IMR-90 (cell line): ENCODE results near the gene NR2C2. TPM values are rescaled to one million over a fixed set of nuclear protein-coding genes. Genes with fewer than 3 reads are reported as not detected.
"Not testable (repeated sequence)": the region's sequence is repeated elsewhere in the genome, so short reads cannot be mapped to it uniquely, and the experiment has no call there.

Experiments used
- ATAC-seq: fragments of 200-7000 bp; cut with Tn5 transposase; 2 replicates; pipeline ENCODE4 v1.9.1; 2020; ENCODE audit warnings: low read depth, mild to moderate bottlenecking, moderate library complexity
- BruUV-seq: library from RNA; stranded (reverse); fragments of 400-500 nt; replicated peaks from 2 replicates; lab custom pipeline; 2021; lab: Mats Ljungman, UMichigan
- CTCF ChIA-PET: fragments of 300-600 bp; formaldehyde crosslinking; extraction: SDS; loops from one replicate; lab custom pipeline; 2021; ENCODE audit warnings: antibody characterized with exemption; lab: Yijun Ruan, JAX
- POLR2A ChIA-PET: fragments of 300-600 bp; sonication (Branson Sonifier 250); formaldehyde crosslinking; loops from one replicate; lab custom pipeline; 2022; ENCODE audit warnings: antibody characterized with exemption; ENCODE audit not compliant: unreplicated experiment; lab: Charles Lee
- DNase-seq: peaks from one replicate; pipeline ENCODE4 v3.0.0; 2013
- H2AFZ ChIP-seq: replicated peaks from 2 replicates; pipeline ENCODE3; 2013; ENCODE audit warnings: low read length, mild to moderate bottlenecking; ENCODE audit not compliant: poor library complexity
- H2AK5ac ChIP-seq: 2 replicates; pipeline ENCODE4 v1.6.1; 2013; ENCODE audit warnings: low read depth, low read length, inconsistent platforms
- H2AK9ac ChIP-seq: replicated peaks from 2 replicates; pipeline ENCODE3; 2013; ENCODE audit warnings: mild to moderate bottlenecking, low read depth, low read length, moderate library complexity; ENCODE audit not compliant: poor library complexity
- H2BK120ac ChIP-seq: 2 replicates; pipeline ENCODE4 v1.6.1; 2013; ENCODE audit warnings: low read depth, low read length, inconsistent platforms
- H2BK15ac ChIP-seq: 3 replicates; pipeline ENCODE4 v1.6.1; 2013; ENCODE audit warnings: low read depth, low read length, inconsistent platforms
- H2BK20ac ChIP-seq: 2 replicates; pipeline ENCODE4 v1.6.1; 2013; ENCODE audit warnings: low read depth, mild to moderate bottlenecking, inconsistent platforms, low read length, moderate library complexity
- H2BK5ac ChIP-seq: 2 replicates; pipeline ENCODE4 v1.6.1; 2013; ENCODE audit warnings: mild to moderate bottlenecking, low read depth, low read length, inconsistent platforms; ENCODE audit not compliant: poor library complexity, severe bottlenecking
- H3K14ac ChIP-seq: replicated peaks from 2 replicates; pipeline ENCODE4 v1.6.1; 2013; ENCODE audit warnings: low read depth, low read length, inconsistent platforms
- H3K18ac ChIP-seq: 2 replicates; pipeline ENCODE4 v1.6.1; 2013; ENCODE audit warnings: low read depth, low read length, control low read depth
- H3K23ac ChIP-seq: 2 replicates; pipeline ENCODE4 v1.6.1; 2013; ENCODE audit warnings: low read depth, low read length, inconsistent platforms
- H3K27ac ChIP-seq: 2 replicates; pipeline ENCODE4 v1.5.1; 2013; ENCODE audit warnings: mild to moderate bottlenecking, control low read depth, low read length; ENCODE audit not compliant: insufficient read depth
- H3K27me3 ChIP-seq: 2 replicates; pipeline ENCODE4 v1.6.1; 2013; ENCODE audit warnings: low read length; ENCODE audit not compliant: control insufficient read depth, insufficient read depth
- H3K36me3 ChIP-seq: 2 replicates; pipeline ENCODE4 v1.6.1; 2013; ENCODE audit warnings: low read length, mixed read lengths; ENCODE audit not compliant: control insufficient read depth, insufficient read depth
- H3K4ac ChIP-seq: 2 replicates; pipeline ENCODE4 v1.6.1; 2013; ENCODE audit warnings: low read depth, low read length, inconsistent platforms
- H3K4me1 ChIP-seq: 2 replicates; pipeline ENCODE4 v1.6.1; 2013; ENCODE audit warnings: low read length, mixed read lengths; ENCODE audit not compliant: control insufficient read depth, insufficient read depth
- H3K4me2 ChIP-seq: 2 replicates; pipeline ENCODE4 v1.6.1; 2013; ENCODE audit warnings: low read depth, mild to moderate bottlenecking, control low read depth, low read length, moderate library complexity
- H3K4me3 ChIP-seq: 2 replicates; pipeline ENCODE4 v1.5.1; 2013; ENCODE audit warnings: low read depth, mild to moderate bottlenecking, control low read depth, low read length, moderate library complexity; ENCODE audit not compliant: insufficient read depth
- H3K56ac ChIP-seq: 2 replicates; pipeline ENCODE4 v1.6.1; 2013; ENCODE audit warnings: low read length, inconsistent platforms; ENCODE audit not compliant: insufficient read depth; ENCODE audit errors: extremely low read depth
- H3K79me1 ChIP-seq, 2 experiments: 2 replicates each; pipeline ENCODE4 v1.6.1; 2013; ENCODE audit warnings: low read length in 2 of 2, inconsistent platforms in 1 of 2, low read depth in 1 of 2
- H3K9ac ChIP-seq: 2 replicates; pipeline ENCODE4 v1.6.1; 2013; ENCODE audit warnings: low read depth, low read length, control low read depth
- H3K9me1 ChIP-seq: 2 replicates; pipeline ENCODE4 v1.6.1; 2013; ENCODE audit warnings: low read length, inconsistent platforms; ENCODE audit not compliant: insufficient read depth
- H3K9me3 ChIP-seq: 2 replicates; pipeline ENCODE4 v1.6.1; 2013; ENCODE audit warnings: low read length; ENCODE audit not compliant: control insufficient read depth, insufficient read depth
- H4K20me1 ChIP-seq: 2 replicates; pipeline ENCODE4 v1.6.1; 2013; ENCODE audit warnings: low read length, inconsistent platforms; ENCODE audit not compliant: insufficient read depth
- H4K5ac ChIP-seq: 2 replicates; pipeline ENCODE4 v1.6.1; 2013; ENCODE audit warnings: mild to moderate bottlenecking, low read depth, low read length, control low read depth
- H4K8ac ChIP-seq, 2 experiments: 2 replicates each; pipeline ENCODE4 v1.6.1; 2013; ENCODE audit warnings: low read depth in 2 of 2, low read length in 2 of 2, control low read depth in 1 of 2, inconsistent platforms in 1 of 2
- H4K91ac ChIP-seq: 2 replicates; pipeline ENCODE4 v1.6.1; 2013; ENCODE audit warnings: low read depth, low read length, inconsistent platforms; ENCODE audit not compliant: insufficient read depth
- whole genome bisulfite sequencing, 2 experiments: methylation state at CpG; one replicate each; pipeline versions ENCODE4 v1.1.5 to v1.1.7; 2013; ENCODE audit warnings: missing lambda C conversion rate in 2 of 2; ENCODE audit not compliant: insufficient read length in 1 of 2; ENCODE audit errors: extremely low coverage in 2 of 2; 5-methylcytosine and 5-hydroxymethylcytosine counted together
- dilution Hi-C: fragments of 300-500 bp; cut with HindIII; formaldehyde crosslinking; loops from one replicate; pipeline ENCODE4 v1.14.3; 2018; ENCODE audit warnings: low sequenced_read_pairs; ENCODE audit not compliant: unreplicated experiment
- in situ Hi-C: fragments of 300-500 bp; cut with MboI; formaldehyde crosslinking; loops from 3 replicates; pipeline ENCODE4 v1.14.3; 2019; ENCODE audit warnings: low sequenced_read_pairs, inconsistent platforms, mixed read lengths
- intact Hi-C: fragments of 100-400 bp; cut with micrococcal nuclease; formaldehyde crosslinking; loops from 2 replicates; pipeline ENCODE4 v1.10.0; 2022
- polyA plus RNA-seq, 3 experiments: library from polyadenylated mRNA; depleted of rRNA; stranded (reverse); fragments of >200 nt; gene quantifications; 2 replicates each; pipeline ENCODE4 v1.2.3, GENCODE V29; 2012; ENCODE audit warnings: low replicate concordance in 1 of 3
- total RNA-seq: library from RNA; depleted of rRNA; stranded (reverse); fragments of >200 nt; gene quantifications from 2 replicates; pipeline ENCODE4 v1.2.3, GENCODE V29; 2012

The NR2C2 gene
- total and polyA plus RNA-seq, 2 of the 4 experiments (the other 2 are of a cell fraction): 10.4 to 13.8 TPM

DNA sequence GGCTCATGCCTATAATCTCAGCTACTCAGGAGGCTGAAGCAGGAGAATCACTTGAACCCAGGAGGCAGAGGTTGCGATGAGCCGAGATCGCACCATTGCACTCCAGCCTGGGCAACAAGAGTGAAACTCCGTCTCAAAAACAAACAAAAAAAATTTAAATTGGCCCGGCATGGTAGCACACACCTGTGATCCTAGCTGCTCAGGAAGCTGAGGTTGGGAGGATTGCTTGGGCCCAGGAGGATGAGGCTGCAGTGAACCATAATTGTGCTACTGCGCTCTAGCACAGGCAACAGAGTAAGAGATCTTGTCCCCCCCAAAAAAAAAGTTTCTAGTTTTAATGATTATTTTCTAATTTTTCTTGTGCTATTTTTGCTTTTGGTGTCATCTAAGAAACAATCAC lies 51.8 kb downstream of the NR2C2 start:
- H2AK5ac ChIP-seq, H3K36me3 ChIP-seq, H3K9me1 ChIP-seq, H3K9ac ChIP-seq, CTCF ChIA-PET, H2AFZ ChIP-seq, H3K27me3 ChIP-seq, H3K4me2 ChIP-seq, H3K56ac ChIP-seq, H4K5ac ChIP-seq, H4K20me1 ChIP-seq, intact Hi-C loops, H4K8ac ChIP-seq, H2BK5ac ChIP-seq, DNase-seq, dilution Hi-C loops, H3K9me3 ChIP-seq, H3K4ac ChIP-seq, H3K14ac ChIP-seq, H3K23ac ChIP-seq, H2BK20ac ChIP-seq, in situ Hi-C loops, ATAC-seq, POLR2A ChIA-PET, H4K91ac ChIP-seq, BruUV-seq, H3K27ac ChIP-seq, H2BK120ac ChIP-seq, H2AK9ac ChIP-seq, H3K4me3 ChIP-seq, H3K18ac ChIP-seq, H2BK15ac ChIP-seq, H3K4me1 ChIP-seq: not testable (repeated sequence)
- 94% methylated on average over 3 of the region's 6 CpGs; no CpG with 5 or more reads in 1 of the 2 experiments for WGBS, 2 experiments
- peaks cover 17 to 39% of the 10 kb centered on the region in 2 experiments for H3K79me1 ChIP-seq
